Measurements from ENCODE around the gene CALN1.

The CALN1 gene

DNA sequence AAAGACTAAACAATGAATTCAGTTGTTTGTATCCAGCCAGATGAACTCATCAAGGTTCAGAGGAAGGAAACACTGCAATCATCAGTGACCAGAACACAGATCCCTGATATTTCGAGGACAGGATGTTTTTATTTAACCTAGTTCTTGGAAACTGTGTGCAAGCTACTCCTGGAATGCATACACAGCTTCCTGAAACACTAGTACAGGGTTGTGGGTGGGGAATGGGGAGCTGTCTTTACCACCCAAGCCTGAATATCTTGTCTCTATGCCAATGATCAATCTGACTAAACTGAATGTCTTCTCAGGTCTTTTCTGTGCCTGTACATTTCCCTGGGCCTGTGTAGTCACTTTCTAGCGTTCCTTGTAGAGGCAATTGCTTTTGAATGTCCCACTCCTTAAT lies 374.6 kb downstream of the CALN1 start:
- DNase-seq (ENCODE audit: low spot score), result no peak

DNA sequence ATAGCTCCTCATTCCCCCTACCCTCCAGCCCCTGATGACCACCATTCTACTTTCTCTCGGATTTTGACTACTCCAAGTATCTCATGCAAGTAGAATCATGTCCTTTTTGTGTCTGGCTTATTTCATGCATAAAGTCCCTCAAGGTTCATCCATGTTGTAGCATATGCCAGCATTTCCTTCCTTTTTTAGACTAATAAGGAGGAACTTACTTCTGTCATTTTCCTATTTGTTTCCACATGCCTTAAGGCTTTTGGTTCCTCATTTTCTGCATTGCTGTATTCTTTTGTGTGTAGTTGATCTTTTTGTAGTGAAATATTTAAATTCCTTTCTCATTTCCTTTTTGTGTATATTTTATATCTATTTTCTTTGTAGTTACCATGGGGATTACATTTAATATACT lies 376.9 kb downstream of the CALN1 start:
- no peak for DNase-seq (ENCODE audit: low spot score)

DNA sequence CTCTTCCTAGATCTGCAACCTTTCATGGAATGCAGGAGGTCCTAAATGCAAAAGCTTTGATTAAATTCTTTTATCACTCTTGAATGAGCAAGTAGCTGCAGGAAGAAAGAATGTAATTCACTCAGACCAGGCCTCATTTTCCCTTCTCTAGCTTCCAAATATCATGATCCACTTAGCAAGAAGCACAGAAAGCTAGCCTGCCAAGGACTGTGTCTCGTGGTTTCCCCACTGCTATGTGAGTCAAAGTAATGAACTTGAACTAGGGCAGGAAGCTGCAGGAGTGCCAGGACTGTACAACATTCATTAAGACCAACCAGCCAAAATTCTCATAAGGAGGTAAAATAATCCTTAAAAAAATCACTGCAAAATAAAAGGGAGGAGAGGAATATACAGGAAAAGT lies 379.2 kb downstream of the CALN1 start:
- DNase-seq (ENCODE audit: low spot score), result peak; percentile 65

DNA sequence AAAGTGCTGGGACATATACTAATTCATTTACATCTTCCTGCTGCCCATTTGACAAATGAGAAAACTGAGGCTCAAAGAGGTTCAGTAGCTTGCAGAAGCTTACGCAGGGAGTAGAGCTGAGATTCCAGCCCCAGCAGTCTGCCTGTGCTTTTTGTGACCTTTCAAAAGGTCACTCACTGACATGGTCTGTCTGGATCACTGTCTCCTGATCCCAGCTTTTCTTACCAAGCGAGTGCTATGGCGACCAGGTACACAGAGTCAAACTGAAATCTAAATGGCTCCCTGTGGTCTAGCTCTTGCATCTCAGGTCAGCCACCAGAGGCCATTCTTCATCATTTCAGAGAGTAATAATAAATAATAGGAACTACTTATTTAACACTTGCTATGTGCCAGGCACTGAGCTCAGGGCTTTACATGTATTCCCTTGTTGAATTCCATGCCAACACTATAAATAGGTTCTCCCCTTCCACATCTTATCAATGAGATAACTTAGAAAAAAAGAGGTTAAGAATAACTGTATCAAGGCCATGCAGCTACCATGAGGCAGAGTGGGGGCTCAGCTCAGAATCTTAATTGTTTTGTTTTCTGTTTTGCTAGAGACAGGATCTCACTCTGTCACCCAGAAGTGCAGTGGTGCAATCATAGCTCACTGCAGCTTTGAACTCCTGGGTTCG lies 381.0 kb downstream of the CALN1 start:
- no peak for DNase-seq (ENCODE audit: low spot score)

DNA sequence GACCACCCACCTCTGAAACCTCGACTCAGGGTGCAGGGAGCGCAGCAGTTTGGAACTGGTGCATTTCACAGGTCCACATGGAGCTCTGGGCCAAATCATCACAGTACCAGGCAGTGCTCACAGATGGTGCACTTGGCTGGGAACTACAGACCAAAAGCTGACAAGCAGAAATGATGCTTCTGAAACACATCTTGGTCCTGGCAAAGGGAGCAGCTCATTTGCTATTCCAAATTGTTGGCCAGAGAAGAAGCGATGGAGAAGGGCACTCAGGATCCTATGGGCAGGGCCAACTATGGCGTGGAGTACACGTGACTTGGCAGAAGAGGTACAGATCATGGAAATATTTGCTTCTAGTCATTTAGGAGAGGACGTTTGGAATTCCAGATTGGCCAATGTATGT lies 383.9 kb downstream of the CALN1 start:
- DNase-seq (ENCODE audit: low spot score), result no peak

DNA sequence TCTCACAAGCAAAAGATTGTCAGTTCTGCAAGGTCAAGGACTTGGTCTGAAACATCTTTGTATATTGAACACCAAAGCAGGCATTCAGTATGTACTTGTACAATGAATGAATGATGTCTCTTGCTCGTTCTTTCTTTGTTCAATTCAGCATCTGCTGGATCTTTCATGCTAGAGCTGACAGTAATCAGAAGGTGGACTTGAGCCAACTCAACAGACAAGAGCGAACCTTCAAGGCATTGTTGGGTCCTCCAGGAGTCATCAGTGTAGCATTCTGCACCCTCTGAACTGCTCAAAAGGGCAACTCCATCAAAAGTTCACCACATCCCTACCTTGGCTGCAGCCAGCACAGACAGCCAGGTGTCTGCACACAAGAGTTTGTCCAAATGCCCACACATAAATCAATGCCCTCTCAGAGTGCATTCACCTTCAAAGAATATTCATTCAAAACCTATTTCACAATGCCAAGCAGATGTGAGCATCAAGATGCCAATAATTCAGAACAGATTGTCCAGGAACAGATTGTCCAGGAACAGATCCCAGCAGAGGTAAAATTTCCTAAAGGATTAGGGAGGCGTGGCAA lies 386.7 kb downstream of the CALN1 start:
- DNase-seq (ENCODE audit: low spot score), result no peak

DNA sequence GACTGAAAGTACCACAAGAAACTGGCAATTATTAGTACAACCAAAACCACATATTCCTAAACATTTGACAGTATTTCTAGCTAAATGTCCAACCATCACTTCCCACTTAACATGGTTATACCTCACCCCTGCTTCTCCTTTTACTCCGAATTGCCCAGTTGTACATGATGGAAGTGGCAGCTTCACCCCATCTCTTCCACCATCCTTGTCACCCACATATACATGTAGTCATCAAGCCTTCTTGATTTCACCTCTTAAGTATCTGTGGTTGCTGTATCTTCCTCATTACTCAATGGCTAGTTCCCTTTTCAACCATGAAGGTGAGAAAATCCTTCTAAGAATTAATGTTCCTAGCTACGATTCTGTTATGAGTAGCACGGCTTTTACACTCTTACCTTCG lies 388.2 kb downstream of the CALN1 start:
- DNase-seq (ENCODE audit: low spot score), result no peak

DNA sequence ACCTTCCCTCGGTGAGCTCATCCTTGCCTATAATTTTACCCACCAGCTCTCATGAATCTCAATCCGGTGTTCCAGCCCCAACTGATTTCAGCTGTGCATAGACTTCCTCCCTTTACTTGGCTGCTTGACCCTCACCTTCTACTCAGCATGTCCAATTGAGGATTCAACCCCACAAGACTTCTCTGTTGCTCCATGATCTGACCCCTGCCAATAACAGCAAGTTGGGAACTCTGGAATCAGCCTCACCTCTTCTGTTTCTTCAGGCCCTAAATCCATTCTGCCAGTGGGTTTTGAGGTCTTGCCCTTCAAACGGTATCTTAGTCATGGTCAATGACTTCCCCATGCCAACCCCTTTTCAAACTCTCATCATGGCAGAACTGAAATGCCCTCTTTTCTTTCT lies 390.4 kb downstream of the CALN1 start:
- DNase-seq (ENCODE audit: low spot score), result no peak

DNA sequence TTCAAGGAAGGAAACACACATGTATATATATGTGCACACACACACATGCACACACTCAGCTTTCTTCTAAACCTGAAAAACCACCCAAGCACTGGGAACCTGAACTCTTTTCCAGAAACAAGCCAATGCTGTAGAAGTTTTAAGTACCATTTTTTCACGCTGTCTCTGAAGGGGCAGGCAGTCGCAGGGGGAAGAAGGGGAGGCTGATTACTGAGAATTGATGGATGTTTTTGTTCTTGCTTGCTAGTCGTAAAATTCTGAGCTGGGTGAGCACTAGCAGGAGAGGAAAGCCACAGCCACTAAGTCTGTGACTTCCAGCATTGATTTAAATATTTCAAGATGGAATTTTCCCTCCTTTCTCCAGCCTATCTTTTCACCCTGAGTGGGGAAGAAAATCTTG lies 391.8 kb downstream of the CALN1 start:
- no peak for DNase-seq (ENCODE audit: low spot score)

DNA sequence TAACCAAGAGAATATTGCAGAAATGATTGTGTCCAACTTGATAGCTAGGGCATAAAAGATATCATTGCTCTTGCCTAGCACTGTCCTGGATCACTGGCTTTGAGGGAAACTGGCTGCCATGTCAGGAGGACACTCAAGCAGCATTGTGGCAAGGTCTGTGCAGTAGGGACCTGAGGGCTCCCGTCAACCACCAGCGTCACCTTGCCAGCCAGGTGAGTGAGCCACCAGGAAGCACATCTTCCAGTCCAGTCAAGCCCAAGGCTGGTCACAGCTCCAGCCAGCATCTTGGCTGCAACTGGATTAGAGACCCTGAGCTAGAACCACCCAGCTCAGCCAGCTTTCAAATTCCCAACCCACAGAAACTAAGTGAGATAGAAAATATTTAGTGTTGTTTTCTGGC lies 392.7 kb downstream of the CALN1 start:
- no peak for DNase-seq (ENCODE audit: low spot score)

DNA sequence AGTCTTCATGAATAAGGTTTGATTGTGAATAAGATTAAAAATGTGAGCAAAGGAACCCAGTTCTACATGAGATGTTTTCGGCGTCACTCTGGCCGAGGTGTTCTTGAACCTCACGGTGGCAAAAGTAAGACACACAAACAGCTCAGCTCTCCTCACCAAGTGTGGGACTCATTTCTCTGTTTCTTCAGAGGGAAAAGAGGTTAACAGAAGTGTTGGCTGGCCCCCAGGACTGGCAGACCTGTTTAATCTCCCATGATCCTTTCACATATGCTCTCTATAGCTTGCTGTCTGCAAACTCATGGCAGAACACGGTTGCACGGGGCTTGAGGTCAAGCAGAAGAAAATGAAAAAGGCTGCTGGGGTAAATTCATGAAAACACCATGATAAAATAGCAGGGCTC lies 394.4 kb downstream of the CALN1 start:
- no peak for DNase-seq (ENCODE audit: low spot score)

DNA sequence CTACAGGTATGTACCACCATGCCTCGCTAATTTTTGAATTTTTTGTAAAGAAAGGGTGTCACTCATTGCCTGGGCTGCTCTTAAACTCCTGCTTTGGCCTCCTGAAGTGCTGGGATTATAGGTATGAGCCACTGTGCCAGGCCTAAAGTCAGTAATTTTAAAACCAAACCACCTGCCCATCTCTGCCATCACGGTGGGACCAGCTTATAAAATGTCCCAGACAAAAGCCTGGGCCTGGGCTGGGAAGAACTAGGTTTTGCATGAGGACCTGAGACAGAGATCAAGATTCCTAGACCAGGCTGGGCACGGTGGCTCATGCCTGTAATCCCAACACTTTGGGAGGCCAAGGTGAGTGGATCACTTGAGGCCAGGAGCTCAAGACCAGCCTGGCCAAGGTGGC lies 395.6 kb downstream of the CALN1 start:
- DNase-seq (ENCODE audit: low spot score), result no peak

DNA sequence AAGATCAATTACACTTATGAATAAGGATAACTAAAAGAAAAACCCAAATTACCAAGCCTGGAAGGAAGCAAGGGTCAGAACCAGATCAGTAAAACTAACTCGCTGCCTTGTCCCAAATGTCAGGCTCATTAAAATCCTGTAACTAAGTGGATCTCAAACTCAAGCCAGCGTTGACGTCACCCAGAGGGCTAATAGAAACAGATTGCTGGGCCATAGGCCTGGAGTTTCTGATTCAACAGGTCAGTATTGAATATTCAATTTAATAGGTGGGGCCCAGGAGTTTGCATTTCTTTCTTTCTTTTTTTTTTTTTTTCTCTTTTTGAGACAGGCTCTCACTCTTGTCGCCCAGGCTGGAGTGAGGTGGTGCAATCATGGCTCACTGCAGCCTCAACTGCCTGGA lies 397.0 kb downstream of the CALN1 start:
- DNase-seq (ENCODE audit: low spot score), result no peak

DNA sequence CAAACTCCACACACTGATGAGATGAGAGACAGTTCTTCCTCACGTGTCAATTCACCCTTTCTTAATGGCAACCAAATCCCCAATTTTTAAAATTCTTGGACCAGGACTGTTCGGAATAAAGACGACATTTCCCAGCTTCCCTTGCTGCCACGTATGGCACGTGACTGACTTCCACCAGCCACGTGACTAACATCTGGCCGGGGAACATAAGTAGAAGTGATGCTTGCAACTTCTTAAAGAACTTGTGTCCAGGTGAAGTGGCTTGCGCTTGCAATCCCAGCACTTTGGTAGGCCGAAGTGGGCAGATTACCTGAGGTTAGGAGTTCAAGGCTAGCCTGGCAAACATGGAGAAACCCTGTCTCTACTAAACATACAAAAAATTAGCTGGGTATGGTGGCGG lies 405.1 kb downstream of the CALN1 start:
- DNase-seq (ENCODE audit: low spot score), result no peak

DNA sequence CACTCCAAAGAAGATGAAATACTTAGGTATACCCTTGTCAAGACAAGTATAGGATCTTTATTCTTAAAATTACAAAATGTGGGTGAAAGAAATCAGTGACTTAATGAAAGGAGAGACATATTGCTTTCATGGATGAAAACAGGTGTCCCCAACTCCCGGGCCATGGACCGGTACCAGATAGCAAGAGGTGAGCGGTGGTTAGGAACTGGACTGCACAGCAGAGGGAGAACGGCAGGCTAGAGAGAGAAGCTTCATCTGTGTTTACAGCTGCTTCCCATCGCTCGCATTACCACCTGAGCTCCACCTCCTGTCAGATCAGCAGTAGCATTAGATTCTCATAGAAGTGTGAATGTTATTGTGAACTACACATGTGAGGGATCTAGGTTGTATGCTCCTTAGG lies 408.9 kb downstream of the CALN1 start:
- no peak for DNase-seq (ENCODE audit: low spot score)

DNA sequence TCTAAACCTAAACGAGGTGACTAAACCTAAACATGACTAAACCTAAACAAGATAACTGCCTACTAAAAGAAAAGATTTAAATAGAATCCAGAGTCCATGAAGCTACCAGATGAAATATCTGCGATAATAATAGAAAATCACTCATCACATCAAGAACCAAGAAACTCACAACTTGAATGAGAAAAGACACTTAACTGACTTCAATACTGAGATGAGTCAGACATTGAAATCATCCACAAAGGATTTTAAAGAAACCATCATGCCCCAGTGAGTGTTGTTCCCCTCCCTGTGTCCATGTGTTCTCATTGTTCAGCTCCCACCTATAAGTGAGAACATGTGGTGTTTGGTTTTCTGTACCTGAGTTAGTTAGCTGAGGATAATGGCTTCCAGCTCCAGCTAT lies 416.0 kb downstream of the CALN1 start:
- DNase-seq (ENCODE audit: low spot score), result no peak

DNA sequence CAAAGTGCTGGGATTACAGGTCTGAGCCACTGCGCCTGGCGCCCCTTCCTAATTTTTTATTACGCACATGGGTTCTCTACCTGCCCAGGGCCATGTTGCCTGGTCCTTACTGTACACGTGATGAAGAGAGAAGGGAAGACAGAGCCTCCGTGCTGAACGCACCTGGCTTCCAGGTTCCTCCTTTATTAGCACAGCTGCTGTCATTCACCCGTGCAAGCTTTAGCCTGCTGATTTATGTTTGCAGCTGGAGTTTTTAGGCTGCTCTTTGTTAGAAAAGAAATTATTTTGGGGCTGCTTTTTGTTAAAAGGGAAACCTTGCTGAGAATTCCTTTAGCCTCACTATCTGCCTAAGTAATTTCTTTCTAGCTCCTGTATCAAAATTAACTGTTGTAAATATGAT lies 417.0 kb downstream of the CALN1 start:
- DNase-seq (ENCODE audit: low spot score), result no peak

DNA sequence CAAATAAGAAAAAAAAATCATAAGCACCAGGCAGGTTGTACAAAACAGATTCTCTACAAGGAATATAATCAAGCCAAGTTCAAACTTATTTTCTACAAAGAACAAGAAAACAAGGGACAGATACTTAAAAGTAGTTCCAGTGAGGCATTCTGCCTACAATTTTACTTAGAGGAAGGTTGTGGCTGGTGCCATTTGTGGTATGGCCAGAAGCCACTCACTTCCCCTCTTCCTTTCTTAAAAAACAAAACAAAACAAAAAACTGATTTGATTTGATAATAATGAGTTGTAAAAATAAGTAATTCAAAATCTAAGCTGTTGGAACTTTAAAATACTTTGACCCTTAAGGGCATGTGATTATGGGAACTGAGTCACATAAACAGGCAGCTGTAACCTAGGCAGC lies 420.6 kb downstream of the CALN1 start:
- DNase-seq (ENCODE audit: low spot score), result no peak

DNA sequence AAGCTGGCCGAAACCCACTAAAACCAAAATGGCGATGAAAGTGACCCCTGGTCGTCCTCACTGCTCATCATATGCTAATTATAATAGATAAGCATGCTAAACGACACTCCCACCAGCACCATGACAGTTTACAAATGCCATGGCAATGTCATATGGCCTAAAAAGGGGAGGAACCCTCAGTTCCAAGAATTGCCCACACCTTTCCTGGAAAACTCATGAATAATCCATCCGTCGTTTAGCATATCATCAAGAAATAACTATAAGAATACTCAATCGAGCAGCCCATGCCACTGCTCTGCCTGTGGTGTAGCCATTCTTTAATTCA lies 422.0 kb downstream of the CALN1 start:
- no peak for DNase-seq (ENCODE audit: low spot score)

DNA sequence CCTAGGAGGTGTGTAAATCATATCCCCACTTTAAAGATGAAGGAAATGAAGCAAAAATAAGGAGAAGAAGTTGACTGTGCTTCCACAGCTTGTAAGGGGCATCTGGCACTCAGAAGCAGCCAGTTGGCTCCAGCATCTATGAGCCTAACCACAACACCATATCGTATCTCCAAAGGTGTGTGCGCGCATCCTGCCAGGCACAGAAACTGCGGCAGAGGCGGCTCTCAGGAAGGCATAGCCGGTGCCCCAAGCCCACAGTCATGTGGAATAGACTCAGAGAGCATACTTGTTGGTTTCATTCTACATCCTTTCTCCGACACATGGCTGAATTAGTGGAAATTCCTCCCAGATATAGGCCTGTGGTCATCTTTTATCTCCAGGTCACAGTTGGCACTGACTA lies 423.9 kb downstream of the CALN1 start:
- no peak for DNase-seq (ENCODE audit: low spot score)

DNA sequence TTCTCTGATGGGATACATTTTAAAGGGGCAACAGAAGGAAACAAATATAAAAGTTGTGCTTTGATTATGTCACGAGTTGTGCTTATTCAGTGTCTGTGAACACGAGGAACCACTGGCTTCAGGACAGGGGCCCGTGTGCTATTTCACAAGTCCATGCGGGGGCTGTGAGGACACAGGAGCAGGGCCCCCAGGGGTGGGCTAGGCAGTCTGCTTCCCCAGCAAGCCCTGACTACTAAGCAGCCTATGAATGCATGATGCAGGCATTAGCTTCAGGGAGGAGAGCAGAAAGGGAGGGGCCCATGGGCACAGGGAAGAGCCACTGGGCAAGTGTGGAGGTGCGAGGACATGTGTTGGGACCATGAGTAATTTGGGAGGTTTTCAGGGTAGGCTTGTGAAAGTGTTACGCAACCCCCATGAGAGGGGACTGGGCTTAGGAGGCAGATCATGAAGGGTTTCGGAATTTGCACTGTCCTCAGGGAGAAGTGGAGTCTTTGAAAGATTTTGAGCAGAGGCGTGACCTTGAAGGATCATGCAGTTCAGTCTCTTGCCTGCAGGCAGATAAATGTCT lies 424.9 kb downstream of the CALN1 start:
- DNase-seq (ENCODE audit: low spot score), result no peak

DNA sequence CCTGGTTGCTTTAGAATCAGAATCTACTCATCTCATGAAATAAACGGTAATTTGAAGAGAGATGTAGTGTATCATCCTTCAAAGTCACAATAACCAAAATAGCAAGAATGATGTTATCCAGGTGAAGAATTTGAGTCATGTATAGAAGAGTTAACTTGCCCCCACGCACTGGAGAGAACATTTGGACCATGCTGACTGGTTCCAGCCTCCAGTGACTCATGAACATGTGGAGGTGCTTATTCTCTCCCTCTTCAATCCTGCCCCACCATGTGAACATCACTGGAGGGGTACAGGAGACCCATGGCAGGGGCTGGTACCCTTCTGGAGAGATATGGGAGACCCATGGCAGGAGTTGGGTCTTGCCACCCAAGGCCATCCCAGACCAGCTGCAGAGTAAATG lies 427.8 kb downstream of the CALN1 start:
- DNase-seq (ENCODE audit: low spot score), result no peak

DNA sequence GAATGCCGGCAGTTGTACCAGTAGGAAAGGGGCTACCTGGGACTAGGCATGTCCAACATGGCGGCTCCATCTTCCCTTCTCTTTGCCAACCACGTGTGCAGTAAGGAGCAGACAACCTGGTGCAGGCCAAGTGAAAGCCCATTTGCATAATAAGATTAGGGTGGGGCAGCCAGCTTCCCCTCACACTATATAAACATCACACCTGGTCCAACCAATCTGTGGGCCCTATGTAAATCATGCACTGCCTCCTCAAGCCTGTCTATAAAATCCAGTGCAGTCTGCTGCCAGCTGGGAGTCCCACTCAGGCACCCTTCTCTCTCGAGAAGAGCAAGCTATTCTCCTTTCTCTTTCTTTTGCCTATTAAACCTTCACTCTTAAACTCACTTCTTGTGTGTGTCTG lies 429.3 kb downstream of the CALN1 start:
- no peak for DNase-seq (ENCODE audit: low spot score)

DNA sequence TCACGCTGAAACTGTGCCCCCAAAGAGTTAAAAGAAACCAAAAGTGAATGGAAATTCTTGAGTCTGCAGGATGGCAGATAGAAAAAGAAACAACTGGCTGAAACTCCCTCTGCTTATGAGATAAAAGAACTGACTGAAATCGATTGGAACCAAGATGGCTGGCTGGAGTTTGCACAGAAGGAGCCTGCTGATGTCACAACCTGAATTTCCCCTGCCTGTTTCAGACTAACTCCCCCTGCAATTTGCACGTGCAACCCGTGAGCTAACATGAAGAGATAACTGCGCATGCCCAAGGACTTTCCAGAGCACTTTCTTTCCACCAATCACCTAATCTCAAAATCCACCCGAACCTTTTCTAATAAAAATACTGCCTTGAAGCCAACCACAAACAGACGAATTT lies 435.5 kb downstream of the CALN1 start:
- DNase-seq (ENCODE audit: low spot score), result no peak

Measured in globus pallidus (tissue), 1 donor.